HG03196 (cell line): Measurements from ENCODE around the gene WIPI1.
"Not testable (repeated sequence)": the region's sequence is repeated elsewhere in the genome, so short reads cannot be mapped to it uniquely, and the experiment has no call there.

ENCODE experiments used
- ATAC-seq: cut with Tn5 transposase; IDR thresholded peaks from one replicate; pipeline ENCODE4 v1.9.1; 2021; ENCODE audit not compliant: unreplicated experiment

WIPI1 gene

DNA sequence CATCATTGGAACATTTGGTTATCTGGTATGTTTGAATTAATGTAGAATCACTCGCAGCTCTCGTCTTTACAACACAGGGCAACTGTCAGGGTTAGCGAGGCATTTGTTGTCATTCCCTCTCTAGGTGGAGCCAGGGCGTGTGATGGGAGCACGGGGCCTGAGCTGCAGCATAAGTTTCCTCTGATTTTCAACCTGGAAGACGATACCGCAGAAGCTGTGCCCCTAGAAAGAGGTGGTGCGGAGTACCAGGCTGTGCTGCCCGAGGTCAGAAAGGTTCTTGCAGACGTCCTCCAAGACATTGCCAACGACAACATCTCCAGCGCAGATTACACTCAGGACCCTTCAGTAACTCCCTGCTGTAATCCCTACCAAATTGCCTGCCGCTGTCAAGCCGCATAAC is 37.2 kb downstream of the WIPI1 start:
- ATAC-seq = no peak

DNA sequence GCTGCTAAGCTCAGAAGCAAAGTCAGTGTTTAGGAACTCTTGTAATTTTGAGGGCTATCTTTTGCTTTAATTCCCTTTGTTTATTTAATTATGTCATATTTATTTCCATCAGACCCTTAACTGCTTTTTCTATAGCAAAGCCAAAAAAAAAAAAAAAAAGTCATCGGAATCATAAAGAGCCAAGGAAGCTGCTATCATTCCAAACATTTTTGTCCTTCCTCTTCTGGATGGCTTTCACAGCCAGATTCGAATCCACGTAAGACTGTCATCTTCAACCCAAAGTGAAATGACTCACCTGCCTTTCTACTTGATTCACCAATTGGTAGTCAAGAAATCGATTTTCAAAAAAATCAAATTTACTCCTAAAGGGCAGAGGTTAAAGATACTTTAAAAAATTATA is 38.4 kb downstream of the WIPI1 start:
- ATAC-seq = no peak

DNA sequence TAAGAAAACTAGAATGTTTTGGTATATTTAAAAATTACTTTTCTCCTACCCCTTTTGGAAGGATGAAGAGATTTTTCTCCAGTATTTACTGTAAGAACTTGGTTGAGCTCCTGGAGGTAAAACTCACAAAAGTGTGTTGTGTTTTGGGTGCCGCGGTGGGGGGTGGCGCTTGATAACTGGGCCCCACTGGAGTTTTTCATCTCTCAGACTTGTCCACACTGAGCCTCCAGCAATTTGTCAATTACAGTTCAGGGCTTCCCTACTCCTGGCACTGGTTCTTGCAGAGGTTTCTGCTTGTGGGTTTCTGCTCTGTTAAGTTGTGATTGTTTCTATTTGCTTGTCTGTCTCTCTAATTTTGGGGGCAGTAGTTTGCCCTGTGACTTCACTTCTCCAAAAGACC is 40.0 kb downstream of the WIPI1 start:
- ATAC-seq = no peak

DNA sequence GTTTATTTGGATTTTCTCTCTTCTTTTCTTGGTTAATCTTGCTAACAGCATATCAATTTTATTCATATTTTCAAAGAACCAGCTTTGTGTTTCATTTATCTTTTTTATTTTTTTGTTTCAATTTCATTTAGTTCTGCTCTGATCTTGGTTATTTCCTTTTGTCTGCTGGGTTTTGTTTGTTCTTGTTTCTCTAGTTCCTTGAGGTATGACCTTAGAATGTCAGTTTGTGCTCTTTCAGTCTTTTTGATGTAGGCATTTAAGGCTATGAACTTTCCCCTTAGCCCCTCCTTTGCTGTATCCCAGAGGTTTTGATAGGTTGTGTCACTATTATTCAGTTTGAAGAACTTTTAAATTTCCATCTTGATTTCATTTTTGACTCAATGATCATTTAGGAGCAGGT is 42.4 kb downstream of the WIPI1 start:
- not testable (repeated sequence) for ATAC-seq

DNA sequence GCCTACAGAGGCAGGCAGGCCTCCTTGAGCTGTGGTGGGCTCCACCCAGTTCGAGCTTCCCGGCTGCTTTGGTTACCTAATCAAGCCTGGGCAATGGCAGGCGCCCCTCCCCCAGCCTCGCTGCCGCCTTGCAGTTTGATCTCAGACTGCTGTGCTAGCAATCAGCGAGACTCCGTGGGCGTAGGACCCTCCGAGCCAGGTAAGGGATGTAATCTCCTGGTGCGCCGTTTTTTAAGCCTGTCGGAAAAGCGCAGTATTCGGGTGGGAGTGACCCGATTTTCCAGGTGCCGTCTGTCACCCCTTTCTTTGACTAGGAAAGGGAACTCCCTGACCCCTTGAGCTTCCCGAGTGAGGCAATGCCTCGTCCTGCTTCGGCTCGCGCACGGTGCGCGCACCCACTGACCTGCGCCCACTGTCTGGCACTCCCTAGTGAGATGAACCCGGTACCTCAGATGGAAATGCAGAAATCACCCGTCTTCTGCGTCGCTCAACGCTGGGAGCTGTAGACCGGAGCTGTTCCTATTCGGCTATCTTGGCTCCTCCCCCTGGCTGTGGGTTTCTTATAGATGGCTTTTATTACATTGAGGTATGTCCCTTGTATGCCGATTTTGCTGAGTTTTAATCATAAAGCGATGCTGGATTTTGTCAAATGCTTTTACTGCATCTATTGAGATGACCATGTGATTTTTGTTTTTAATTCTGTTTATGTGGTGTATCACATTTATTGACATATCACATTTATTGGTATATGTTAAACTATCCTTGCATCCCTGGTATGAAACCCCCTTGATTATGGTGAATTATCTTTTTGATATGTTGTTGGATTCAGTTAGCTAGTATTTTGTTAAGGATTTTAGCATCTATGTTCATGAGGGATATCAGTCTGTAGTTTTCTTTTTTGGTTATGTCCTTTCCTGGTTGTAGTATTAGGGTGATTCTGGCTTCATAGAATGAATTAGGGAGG is 43.4 kb downstream of the WIPI1 start:
- not testable (repeated sequence) for ATAC-seq

DNA sequence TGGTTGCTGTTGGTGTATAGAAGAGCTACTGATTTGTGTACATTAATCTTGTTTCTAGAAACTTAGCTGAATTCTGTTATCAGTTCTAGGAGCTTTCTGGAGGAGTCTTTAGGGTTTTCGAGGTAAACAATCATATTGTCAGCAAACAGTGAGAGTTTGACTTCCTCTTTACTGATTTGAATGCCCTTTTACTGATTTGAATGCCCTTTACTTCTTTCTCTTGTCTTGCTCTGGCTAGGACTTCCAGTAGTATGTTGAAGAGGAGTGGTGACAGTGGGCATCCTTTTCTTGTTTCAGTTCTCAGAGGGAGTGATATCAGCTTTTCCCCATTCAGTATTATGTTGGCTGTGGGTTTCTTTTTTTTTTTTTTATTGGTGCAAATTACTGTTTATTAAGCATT is 49.6 kb downstream of the WIPI1 start:
- not testable (repeated sequence) for ATAC-seq

DNA sequence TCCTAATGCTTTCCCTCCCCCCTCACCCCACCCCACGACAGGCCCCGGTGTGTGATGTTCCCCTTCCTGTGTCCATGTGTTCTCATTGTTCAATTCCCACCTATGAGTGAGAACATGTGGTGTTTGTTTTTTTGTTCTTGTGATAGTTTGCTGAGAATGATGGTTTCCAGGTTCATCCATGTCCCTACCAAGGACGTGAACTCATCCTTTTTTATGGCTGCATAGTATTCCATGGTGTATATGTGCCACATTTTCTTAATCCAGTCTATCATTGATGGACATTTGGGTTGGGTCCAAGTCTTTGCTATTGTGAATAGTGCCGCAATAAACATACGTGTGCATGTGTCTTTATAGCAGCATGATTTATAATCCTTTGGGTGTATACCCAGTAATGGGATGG is 53.5 kb downstream of the WIPI1 start:
- not testable (repeated sequence) for ATAC-seq

DNA sequence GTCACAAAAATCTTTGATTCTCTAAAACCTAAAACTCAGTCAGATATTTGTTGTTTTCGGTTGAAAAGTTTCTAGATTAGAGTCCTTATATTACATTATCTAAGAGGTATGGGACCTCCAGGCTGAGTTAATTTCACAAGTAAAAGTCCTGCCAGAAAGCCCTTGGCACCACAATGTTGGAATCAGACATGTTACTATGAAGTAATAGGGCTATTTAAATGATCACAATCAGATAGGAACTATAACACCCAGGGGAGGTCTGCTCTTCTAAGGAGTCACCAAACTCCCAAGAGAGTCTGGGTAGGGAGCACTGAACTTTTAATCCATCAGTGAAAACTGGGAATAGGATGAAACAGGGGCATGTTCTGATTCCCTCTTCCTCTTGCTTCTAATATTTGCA is 54.2 kb downstream of the WIPI1 start:
- ATAC-seq = no peak

DNA sequence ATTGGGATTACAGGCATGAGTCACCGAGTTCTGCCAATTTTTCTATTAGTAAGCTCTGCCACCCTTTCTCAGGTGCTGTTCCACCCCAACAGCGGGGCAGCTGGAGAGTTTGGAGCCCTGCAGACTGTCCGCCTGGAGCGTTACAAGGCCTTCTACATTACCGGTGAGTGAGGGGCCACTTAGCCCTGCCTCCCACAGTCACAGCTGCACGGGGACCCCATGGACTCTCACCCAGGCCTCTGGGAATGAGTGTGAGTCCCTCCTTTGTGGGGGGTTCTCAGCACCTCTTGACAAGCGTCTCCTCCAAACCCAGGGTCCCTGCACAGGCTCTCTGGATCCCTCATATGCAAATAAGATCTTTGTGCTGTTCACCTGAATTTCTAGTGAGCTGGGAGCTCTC is 56.0 kb downstream of the WIPI1 start:
- no peak for ATAC-seq

DNA sequence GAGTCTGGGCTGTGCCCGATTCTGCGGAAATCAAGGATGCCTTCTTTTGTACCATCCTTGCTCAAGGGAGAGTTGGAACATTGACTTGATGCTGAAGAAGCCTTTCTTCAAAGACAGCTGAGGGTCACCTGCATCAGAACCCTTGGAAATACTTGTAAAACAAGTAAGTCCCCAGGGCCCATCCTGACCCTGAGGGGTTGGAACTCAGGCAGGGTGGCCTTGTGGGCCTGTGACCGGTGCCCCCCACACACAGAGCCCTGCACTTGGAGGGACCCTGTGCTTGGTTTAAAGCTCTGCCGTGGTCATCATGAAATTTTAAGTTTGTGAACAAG is 56.9 kb downstream of the WIPI1 start:
- ATAC-seq = no peak

DNA sequence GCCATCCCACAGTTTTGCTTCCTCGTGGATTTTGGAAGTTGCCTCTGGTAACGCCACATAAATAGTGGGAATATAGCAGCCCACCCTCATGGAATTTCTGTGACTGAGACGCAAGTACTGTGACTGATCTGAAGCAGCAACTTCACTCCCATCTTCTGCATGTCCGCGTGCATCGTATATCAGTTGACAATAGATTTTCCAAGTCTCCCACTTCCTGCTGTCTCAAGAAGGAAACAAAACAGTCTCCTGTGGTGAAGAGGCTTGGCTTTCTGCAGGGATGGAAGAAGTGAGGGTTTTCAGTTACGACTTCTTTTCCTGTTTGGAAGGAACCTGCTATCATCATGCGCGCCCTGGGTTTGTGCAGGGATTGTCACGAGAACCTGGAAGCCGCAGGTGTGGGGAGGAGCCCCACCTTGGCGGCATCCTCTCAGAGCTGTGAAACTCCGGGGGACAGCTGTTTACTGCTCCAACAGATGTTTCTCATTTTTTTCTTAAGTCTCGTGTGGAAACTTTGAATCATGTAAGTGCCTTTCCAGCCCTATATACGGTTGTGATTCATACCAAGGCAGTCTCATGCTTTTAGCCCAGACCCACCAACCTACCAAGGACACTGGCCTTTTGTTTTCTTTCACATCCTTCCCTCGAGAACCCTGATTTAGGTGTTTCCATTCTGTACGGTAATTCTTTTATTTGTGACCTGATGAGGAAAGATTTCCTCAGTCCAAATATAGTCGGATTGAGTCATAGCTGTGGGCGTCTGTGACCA is 57.5 kb downstream of the WIPI1 start:
- ATAC-seq = no peak

DNA sequence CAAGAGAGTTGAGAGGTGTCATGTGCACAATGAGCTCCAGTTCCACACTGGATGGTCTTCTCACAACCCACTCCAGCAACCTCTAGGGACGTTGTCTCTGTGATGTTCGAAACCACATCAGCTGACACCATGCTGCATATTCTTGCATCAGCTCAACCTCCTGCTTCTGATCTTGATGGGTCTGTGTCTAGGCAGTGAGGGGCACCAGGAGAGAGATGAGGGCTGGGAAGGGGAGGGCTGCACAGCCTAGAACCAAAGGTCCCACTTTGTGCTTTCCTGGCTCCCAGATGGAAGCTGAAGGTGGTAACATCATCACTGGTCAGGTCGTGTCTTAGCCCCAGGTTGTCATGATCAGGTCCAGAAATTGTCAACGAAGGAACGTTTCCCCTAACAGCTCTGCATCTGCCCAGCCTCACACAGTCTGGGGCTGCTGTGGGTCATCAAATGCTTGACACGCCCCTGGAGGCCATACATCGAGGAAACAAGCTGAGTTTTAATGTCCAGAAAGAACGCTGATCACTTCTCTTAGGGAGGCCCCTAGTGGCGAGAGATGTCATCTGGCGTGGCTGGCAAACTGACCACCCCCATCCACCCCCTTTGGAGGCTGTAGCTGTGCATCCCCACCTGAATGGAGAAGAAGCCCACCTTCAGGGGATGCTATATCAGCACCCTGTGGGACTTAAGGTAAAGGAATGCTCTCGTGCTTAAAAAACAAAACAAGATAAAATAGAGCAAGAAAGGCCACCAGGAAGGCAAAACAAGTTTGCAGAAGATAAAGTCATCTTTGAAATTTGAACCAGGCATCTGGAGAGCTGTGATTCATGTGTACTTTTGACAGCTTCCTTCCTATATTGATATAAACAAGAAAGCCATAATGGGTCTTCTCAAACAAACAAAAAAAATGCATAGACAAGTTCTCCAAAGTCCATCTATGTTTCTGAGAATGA is 58.3 kb downstream of the WIPI1 start:
- peak; percentile 71 for ATAC-seq

DNA sequence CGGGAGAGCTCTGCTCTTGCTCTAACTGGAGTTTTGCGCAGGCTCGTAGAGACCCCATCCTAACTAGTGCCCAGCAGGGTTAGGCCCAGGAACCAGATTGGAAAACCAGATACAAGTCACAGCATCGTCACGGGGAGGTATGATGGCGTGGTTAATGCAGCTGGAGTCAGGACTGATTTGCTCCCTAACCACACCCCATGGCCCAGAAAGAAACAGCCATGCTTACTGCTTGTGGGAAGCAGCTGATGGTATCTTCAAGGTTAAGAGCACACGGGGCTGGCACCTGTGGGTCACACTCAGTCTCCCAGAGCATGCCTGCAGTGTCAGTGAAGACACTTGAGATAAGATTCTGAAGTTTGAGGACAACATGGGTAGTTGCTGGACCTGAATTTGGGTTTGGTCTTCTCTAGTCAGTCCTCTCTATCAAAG is 60.2 kb downstream of the WIPI1 start:
- no peak for ATAC-seq

DNA sequence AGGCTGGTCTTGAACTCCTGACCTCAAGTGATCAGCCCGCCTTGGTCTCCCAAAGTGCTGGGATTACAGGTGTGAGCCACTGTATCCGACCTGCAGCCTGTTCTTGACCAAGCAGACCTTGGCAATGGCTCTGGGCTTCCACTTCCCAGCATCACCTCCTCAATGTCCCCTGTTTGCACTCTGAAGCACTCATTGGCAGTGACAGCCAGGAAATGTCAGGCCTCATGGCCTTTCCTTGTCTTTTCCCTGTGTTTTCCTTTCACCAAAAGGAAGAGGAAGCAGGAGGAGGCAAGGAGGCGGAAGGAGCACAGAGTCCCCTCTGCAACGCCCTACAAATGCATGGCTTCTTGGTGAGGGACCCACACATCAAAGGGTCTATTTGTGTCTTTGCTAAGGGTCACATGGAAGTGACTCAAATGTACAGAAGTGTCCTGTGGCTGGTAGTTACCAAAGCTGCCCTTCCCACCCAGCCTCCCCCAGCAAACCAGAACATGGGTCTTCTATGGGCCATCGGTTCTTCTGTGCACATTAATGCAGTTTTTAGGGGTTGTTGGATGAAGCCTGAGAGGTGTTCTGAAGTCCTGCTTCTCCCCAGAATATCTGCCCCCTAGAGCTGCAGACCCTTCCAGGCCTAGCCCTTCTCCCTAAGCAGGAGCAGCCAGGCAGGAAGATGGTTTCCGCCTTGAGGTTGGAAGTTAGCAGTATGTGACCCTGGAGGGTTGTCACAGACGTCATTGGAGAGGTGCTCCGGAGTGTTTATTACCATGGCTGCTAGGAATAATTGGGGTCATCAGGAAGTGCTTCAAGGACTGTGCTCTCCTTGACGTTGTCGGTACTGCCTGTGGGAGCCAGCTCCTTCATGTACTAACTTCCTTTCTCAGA is 60.8 kb downstream of the WIPI1 start:
- no peak for ATAC-seq

DNA sequence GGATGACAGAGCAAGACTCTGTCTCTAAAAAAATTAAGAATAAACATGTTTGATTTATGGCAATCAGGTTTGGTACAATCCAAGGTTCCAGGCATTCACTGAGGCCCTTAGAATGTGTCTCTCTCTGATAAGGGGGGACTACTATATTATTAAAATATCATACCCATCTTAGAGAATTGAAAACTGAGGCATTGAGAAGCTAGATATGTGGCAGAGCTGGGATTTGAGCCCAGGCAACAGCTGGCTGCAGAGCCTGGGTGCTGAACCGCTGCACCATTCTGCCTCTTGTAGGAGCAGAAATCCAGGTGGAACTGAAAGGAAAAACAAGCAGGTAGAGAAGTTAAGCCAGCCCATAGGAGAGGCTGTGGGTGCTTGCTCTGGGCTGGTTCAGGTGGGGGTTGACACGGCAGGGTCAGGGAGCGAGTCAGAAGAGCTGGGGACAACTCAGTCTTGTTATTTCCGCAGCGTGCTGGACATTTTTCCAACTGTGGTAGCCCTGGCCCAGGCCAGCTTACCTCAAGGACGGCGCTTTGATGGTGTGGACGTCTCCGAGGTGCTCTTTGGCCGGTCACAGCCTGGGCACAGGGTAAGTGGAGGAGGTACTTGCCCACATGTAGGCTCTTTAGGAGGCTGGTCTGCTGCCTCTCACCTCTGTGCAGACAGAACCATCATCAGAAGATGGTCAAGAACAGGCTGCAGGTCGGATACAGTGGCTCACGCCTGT is 62.5 kb downstream of the WIPI1 start:
- ATAC-seq = no peak

DNA sequence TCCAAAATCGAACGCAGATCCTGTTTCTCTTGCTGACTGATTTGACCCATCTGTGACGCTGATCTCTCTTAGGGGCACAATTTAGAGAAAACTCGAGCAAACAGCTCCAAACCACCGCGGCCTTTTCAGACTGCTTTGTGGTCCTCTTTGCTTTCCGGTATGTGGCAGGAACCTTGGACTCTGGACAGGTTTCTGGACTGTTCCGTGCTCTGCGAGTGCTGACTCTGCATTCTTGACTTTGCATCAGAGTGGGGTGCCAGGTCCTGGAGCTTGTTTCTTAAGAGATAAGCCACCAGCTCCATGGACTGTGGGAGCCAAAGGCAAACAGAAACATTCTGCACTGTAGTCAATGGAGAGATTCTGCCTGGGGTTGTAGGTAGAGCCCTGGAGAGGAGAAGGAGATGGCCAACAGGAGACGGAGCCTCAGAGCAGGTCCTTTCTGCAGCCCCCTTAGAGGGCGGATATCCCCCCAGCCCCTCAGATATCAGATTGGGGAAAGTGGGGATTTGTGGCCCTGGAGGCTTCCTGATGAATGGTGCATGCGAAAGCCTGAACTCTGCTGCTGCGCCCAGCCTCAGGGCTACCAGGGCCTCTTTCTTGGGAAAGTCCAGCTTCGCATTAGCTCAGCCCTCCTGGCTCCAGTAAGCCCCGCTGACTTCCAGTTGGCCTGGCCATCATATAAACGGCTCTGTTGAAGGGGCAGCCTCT is 65.6 kb downstream of the WIPI1 start:
- no peak for ATAC-seq

DNA sequence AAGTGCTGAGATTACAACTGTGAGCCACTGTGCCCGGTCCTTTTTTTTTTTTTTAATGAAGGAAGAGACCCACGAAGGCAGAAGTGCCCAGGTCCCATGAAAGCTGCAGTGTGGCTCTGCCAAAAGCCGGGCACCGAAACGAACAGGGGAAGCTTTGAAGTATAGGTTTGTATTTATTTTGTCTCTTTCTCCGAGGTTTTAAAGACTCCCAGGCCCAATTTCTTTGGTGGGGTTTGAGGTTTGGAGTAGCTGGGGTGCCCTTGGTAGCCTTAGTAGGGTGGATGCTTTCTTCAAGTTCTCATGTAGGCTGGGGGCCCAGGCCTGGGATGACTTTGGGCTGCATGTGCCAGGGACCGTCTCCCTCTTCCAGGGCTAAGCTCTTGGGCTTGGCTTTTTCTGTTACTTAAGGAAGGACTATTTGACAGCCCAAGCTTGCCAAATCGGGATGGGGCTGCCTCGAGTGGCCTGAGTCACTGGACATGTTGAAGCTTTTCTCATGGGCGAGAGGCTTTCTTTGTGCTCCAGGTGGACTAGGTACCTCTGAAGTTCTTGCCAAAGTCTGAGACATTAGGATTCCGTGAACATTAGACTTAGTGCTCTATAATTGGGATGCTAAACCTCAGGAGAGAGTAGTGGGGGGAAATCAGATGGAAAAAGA is 66.3 kb downstream of the WIPI1 start:
- ATAC-seq = no peak

DNA sequence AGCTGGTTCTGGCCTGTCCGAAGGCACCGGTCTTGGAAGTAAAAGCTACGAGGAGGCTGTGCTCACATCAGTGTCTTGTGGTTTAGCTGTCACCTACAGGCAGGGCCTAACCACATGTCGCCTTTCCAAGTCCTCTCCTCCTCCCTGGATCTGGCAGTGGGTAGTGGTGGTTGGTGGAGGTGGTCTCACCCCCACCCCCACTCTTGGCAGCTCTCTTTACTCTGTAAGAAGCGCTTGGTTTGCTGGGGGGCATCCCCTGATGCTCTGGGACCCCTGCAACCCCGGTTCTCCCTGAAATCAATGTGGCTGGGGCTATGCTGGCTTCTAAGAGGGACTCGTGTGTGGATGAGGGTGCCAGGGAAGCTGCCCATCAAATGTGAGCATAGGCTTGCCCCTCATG is 68.3 kb downstream of the WIPI1 start:
- ATAC-seq = no peak
